ENCODE data around the gene ANKS1B.
A peak's percentile ranks its signal among the peaks of the same experiment; 100 is the strongest.

Gene ANKS1B

GRCh38 chr12:99985129-99985570, 414 bp upstream of the ANKS1B start (continued):
- TF ChIP-seq ZNF148 (tag by site-specific recombination; IDR thresholded peaks at IDR 0.05; ENCODE audit: borderline replicate concordance): no peak
- no peak for TF ChIP-seq ZNF211 (tag by site-specific recombination; IDR thresholded peaks at IDR 0.05; ENCODE audit: low read depth)
- TF ChIP-seq ZNF274 (IDR thresholded peaks at IDR 0.05; ENCODE audit: low read length): no peak
- no peak for TF ChIP-seq ZNF274 (tag by site-specific recombination; IDR thresholded peaks at IDR 0.05; ENCODE audit: borderline replicate concordance)
- TF ChIP-seq ZNF202 (tag by site-specific recombination; IDR thresholded peaks at IDR 0.05; ENCODE audit: borderline replicate concordance): no peak
- no peak for TF ChIP-seq ZNF571 (tag by site-specific recombination; IDR thresholded peaks at IDR 0.05)
- TF ChIP-seq ZFP3 (tag by site-specific recombination; IDR thresholded peaks at IDR 0.05; ENCODE audit: low read depth): no peak
- TF ChIP-seq ZNF354C (tag by site-specific recombination; IDR thresholded peaks at IDR 0.05; ENCODE audit: borderline replicate concordance, low read depth): no peak
- no peak for TF ChIP-seq ZNF433 (tag by site-specific recombination; IDR thresholded peaks at IDR 0.05; ENCODE audit: low read depth)
- no peak for TF ChIP-seq ZNF140 (tag by site-specific recombination; IDR thresholded peaks at IDR 0.05)
- 0 out of 2 replicates have a peak, but pooled peaks have one; percentile 18 for TF ChIP-seq ZNF394 (tag by site-specific recombination; IDR thresholded peaks at IDR 0.05; ENCODE audit: borderline replicate concordance)
- TF ChIP-seq KLF10 (tag by site-specific recombination; IDR thresholded peaks at IDR 0.05): no peak
- TF ChIP-seq ZNF174 (tag by site-specific recombination; IDR thresholded peaks at IDR 0.05): no peak
- TF ChIP-seq ZNF548 (tag by site-specific recombination; IDR thresholded peaks at IDR 0.05): no peak
- no peak for TF ChIP-seq ZBTB1 (tag by site-specific recombination; IDR thresholded peaks at IDR 0.05)
- no peak for TF ChIP-seq KLF7 (tag by site-specific recombination; IDR thresholded peaks at IDR 0.05; ENCODE audit: borderline replicate concordance)
- peak; percentile 81; the same call in 1 of the 2 replicates for TF ChIP-seq ZFP69B (tag by site-specific recombination; IDR thresholded peaks at IDR 0.05)
- TF ChIP-seq ZNF48 (tag by site-specific recombination; IDR thresholded peaks at IDR 0.05): no peak
- TF ChIP-seq GLI4 (tag by site-specific recombination; IDR thresholded peaks at IDR 0.05): no peak
- no peak for TF ChIP-seq ZNF776 (tag by site-specific recombination; IDR thresholded peaks at IDR 0.05; ENCODE audit: borderline replicate concordance)
- no peak for TF ChIP-seq ZNF121 (tag by site-specific recombination; IDR thresholded peaks at IDR 0.05)
- TF ChIP-seq ZNF626 (tag by site-specific recombination; IDR thresholded peaks at IDR 0.05): no peak
- TF ChIP-seq ZNF560 (tag by site-specific recombination; IDR thresholded peaks at IDR 0.05; ENCODE audit: borderline replicate concordance): no peak
- no peak for TF ChIP-seq ZNF214 (tag by site-specific recombination; IDR thresholded peaks at IDR 0.05; ENCODE audit: borderline replicate concordance)
- TF ChIP-seq ZNF335 (tag by site-specific recombination; conservative IDR thresholded peaks at IDR 0.05): peak; percentile 87
- TF ChIP-seq ZNF311 (tag by site-specific recombination; IDR thresholded peaks at IDR 0.05; ENCODE audit: borderline replicate concordance): no peak
- peak; percentile 10 for TF ChIP-seq SP7 (tag by site-specific recombination; IDR thresholded peaks at IDR 0.05)
- TF ChIP-seq, protein P1, sequence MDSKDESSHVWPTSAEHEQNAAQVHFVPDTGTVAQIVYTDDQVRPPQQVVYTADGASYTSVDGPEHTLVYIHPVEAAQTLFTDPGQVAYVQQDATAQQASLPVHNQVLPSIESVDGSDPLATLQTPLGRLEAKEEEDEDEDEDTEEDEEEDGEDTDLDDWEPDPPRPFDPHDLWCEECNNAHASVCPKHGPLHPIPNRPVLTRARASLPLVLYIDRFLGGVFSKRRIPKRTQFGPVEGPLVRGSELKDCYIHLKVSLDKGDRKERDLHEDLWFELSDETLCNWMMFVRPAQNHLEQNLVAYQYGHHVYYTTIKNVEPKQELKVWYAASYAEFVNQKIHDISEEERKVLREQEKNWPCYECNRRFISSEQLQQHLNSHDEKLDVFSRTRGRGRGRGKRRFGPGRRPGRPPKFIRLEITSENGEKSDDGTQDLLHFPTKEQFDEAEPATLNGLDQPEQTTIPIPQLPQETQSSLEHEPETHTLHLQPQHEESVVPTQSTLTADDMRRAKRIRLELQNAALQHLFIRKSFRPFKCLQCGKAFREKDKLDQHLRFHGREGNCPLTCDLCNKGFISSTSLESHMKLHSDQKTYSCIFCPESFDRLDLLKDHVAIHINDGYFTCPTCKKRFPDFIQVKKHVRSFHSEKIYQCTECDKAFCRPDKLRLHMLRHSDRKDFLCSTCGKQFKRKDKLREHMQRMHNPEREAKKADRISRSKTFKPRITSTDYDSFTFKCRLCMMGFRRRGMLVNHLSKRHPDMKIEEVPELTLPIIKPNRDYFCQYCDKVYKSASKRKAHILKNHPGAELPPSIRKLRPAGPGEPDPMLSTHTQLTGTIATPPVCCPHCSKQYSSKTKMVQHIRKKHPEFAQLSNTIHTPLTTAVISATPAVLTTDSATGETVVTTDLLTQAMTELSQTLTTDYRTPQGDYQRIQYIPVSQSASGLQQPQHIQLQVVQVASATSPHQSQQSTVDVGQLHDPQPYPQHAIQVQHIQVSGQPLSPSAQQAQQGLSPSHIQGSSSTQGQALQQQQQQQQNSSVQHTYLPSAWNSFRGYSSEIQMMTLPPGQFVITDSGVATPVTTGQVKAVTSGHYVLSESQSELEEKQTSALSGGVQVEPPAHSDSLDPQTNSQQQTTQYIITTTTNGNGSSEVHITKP (tag by site-specific recombination; IDR thresholded peaks at IDR 0.05): peak; percentile 9; the same call in 1 of the 2 replicates
- no peak for TF ChIP-seq ZNF521 (tag by site-specific recombination; IDR thresholded peaks at IDR 0.05)
- no peak for TF ChIP-seq ZNF623 (tag by site-specific recombination; IDR thresholded peaks at IDR 0.05)
- TF ChIP-seq ZNF155 (tag by site-specific recombination; IDR thresholded peaks at IDR 0.05): no peak
- no peak for TF ChIP-seq ZNF223 (tag by site-specific recombination; IDR thresholded peaks at IDR 0.05)
- TF ChIP-seq ZNF19 (tag by site-specific recombination; IDR thresholded peaks at IDR 0.05; ENCODE audit: low read depth): no peak
- TF ChIP-seq KLF1 (tag by site-specific recombination; IDR thresholded peaks at IDR 0.05): no peak
- 0 out of 2 replicates have a peak, but pooled peaks have one; percentile 23 for TF ChIP-seq KLF17 (tag by site-specific recombination; IDR thresholded peaks at IDR 0.05)
- TF ChIP-seq ZNF366 (tag by site-specific recombination; conservative IDR thresholded peaks at IDR 0.05): no peak; the same call in 1 of the 2 replicates
- TF ChIP-seq GFI1B (tag by site-specific recombination; IDR thresholded peaks at IDR 0.05): no peak

All from HEK293 (cell line).